GM12865 (cell line): ENCODE measurements around the gene MYORG.

Experiments used
- DNase-seq: peaks from one replicate; pipeline ENCODE4 v3.0.0; 2010; ENCODE audit warnings: low read depth
- H3K4me3 ChIP-seq: 2 replicates; pipeline ENCODE4 v1.5.1; 2011; ENCODE audit warnings: mild to moderate bottlenecking, low read depth, low read length, control low read depth
- CTCF ChIP-seq: IDR thresholded peaks from 2 replicates; pipeline ENCODE4 v1.5.1; 2011; ENCODE audit warnings: low read length, control low read depth, low read depth, inconsistent platforms; ENCODE audit not compliant: insufficient read depth; ENCODE audit errors: missing control alignments

Gene MYORG

GRCh38 chr9:34380511-34381315, 4.0 kb upstream of the MYORG start:
- peak; percentile 82 for DNase-seq
- H3K4me3 ChIP-seq = peak overlapping the region; percentile 14
- no peak for TF ChIP-seq CTCF

DNA sequence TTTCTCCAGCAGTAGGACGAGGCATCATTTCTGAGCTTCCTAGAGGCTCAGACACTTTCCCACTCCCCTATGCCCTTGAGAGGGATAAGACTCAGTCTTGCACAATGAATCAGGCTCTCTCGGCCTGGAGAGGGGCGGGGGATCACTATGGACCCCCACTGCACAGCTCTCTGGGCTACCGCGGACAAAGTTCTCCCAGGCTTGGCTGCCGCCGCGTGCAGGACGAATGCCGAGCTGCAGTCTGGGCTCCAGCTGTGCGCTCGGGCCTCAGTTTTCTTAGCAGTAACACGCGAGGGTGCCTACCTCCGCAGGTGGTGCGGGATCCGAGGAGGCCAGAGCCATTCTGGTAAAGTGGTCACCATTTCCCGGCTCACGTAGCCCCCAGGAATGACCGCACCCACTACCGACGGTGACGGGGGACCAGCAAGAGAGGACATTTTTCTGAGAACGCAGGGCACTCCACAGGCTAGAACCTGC, 3.4 kb upstream of the MYORG start:
- DNase-seq = no peak
- no peak for TF ChIP-seq CTCF
- H3K4me3 ChIP-seq = peak overlapping the region; percentile 5

GRCh38 chr9:34379334-34380033, 2.8 kb upstream of the MYORG start:
- peak overlapping the region; percentile 46 for H3K4me3 ChIP-seq
- TF ChIP-seq CTCF = peak; percentile 99
- peak; percentile 90 for DNase-seq

DNA sequence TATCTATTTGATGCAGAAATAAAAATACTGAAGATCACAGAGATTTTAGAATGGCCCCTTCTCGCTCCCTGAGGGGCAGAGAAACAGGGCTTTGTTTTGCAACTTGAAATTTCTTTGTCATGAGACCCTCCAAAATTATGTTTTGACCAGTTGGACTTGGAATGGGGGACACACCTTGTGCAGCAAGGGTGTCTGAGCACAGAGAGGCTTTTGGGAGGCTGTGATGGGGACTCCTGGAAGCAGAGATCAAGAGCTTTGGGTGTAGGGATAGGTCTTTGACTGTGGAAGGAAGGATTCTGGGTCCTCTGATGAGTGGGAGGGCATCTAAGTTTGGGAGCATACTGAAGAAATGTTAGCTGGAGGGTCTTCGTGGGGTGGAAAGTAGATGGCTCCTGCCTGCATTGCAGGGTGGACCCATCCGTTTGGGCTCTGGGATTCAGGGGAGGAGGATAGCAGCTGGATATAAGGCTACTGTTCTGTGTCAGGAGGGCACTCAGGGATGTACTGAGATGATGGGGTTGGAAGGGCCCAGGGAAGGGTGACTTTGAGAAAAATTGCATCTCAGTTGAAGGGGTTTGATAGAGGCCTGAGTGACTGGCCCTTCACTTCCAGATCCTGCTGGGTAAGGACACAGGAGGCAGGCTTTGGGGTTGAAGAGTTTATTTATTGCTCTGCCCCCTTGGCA, 1.8 kb upstream of the MYORG start:
- no peak for TF ChIP-seq CTCF
- no peak for DNase-seq
- H3K4me3 ChIP-seq = no peak overlapping the region

- H3K4me3 ChIP-seq = peak overlapping the region; percentile 72
- TF ChIP-seq CTCF = no peak
- DNase-seq = no peak
These were observed 677 bp upstream of the MYORG start for GRCh38 chr9:34377404-34377746.

- peak; percentile 30 for TF ChIP-seq CTCF
- peak overlapping the region; percentile 72 for H3K4me3 ChIP-seq
- DNase-seq = peak; percentile 70
These were observed 650 bp downstream of the MYORG start for GRCh38 chr9:34375901-34376595.
